Stimulated activated CD8-positive, alpha-beta memory T cell treated with anti-CD3 and anti-CD28 coated beads, Interleukin-12 subunit alpha, Interleukin-12 subunit beta, amount 100 ng/mL, for 1 hour (primary cell): Measurements from ENCODE around the gene PROB1.
A peak's percentile ranks its signal among the peaks of the same experiment; 100 is the strongest.
"Not testable (repeated sequence)": the region's sequence is repeated elsewhere in the genome, so short reads cannot be mapped to it uniquely, and the experiment has no call there.

ENCODE experiments used
- DNase-seq: peaks from one replicate; pipeline ENCODE4 v3.0.0-alpha.2; 2020; ENCODE audit warnings: low read depth

PROB1 gene

DNA sequence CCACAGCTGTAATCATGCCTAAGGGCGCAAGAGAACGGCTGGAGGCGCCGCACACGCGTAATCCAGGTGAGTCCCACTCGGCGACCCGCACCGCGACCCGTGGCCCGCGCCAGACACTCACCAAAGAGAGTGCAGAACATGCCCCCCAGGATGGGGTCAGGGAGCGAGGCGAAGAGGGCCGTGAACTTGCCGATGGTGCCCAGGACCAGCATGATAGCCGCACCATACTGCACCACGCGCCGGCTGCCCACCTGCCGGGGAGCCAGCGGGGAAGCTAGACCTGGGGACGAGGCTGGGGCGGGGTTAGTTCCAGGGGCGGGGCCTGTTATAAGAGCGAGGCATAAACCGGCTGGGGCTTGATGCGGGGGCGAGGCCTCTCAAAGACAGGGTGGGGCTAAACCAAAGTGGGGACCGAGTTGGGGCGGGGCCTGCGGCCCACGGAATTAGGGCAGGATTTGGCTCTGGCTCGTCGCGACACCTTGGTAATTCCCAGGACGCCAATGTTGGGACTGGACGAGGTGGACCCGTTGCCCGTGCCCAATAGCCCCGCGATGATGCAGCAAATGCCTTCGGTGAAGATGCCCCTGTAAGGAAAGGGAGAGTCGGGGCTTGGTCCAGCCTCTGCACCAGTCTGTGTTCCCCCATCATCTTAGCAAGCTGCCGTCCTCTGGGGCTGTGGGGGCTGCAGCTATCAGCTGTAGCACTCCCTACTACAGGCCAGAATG lies 16.6 kb downstream of the PROB1 start:
- no peak for DNase-seq

- DNase-seq: no peak
Observed at GRCh38 chr5:139377226-139377625, 17.7 kb downstream of the PROB1 start.

DNA sequence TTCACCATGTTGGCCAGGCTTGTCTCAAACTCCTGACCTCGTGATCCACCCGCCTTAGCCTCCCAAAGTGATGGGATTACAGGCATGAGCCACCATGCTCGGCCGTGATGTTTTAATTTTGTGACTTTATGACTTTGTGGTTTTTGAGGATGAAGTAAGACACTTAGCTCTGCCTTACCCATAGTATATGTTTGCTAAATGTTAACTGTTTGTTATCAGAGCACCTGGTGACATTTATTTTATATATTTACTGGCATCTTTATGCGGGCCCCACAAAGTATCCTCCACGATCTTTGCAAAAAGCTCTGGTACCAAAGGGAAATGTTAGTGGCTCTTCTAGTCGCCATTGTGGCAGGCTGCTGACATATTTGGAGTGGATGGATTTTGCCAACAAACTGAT lies 18.5 kb downstream of the PROB1 start:
- no peak for DNase-seq

DNA sequence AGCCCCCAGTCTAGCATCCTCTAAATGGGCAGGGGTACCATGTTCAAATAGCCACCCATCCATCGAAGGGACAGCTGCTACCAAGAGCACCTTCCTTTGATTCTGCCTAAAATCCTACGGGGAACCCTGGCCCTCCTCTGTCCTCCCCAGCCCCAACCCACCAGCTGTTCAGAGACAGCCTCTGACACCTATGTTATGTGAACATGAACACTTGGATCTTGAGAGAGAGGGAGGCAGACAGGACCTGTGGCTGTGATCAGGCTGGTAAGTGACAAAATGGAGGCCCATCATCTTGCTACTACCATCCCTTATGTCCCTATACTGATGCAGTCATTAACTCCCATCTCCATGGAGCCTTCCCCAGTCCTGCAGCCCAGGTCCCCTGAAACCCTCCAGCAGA lies 20.0 kb downstream of the PROB1 start:
- no peak for DNase-seq

- no peak for DNase-seq
Observed at GRCh38 chr5:139371482-139372435, 23.1 kb downstream of the PROB1 start.

DNA sequence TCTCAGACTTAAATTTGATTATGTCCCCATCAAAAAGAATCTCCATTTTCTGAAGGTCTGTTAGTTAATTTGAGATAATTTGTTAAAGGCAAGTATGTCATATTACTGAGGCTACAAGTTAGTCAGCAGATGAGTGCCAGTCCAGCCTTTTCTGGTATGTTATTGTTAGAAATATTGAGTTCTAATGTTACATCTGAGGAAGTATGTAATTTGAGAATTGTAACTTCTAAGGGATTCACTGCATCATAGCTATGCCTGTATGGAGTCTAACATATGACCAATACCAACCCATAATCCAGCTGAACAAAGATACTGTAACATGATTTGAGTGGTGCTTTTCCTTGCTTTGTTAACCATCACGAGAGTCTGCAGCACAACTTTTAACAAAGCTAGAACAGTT lies 25.7 kb downstream of the PROB1 start:
- DNase-seq: no peak

DNA sequence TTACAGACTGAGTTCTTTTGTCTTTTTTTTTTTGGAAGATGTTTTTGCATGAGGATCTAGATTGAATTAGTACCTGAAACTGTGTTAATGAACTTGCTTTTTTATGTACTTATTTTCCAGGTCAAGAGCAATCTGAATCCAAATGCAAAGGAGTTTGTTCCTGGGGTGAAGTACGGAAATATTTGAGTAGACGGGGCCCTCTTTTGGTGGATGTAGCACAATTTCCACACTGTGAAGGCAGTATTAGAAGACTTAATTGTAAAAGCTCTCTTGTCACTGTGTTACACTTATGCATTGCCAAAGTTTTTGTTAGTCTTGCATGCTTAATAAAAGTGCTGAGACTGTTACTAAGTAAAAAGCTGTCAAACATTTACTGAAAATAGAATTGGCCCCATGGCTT lies 26.3 kb downstream of the PROB1 start:
- DNase-seq: no peak

- DNase-seq: no peak
Observed at GRCh38 chr5:139364466-139364865, 30.4 kb downstream of the PROB1 start.

- no peak for DNase-seq
Observed at GRCh38 chr5:139363937-139364336, 31.0 kb downstream of the PROB1 start.

DNA sequence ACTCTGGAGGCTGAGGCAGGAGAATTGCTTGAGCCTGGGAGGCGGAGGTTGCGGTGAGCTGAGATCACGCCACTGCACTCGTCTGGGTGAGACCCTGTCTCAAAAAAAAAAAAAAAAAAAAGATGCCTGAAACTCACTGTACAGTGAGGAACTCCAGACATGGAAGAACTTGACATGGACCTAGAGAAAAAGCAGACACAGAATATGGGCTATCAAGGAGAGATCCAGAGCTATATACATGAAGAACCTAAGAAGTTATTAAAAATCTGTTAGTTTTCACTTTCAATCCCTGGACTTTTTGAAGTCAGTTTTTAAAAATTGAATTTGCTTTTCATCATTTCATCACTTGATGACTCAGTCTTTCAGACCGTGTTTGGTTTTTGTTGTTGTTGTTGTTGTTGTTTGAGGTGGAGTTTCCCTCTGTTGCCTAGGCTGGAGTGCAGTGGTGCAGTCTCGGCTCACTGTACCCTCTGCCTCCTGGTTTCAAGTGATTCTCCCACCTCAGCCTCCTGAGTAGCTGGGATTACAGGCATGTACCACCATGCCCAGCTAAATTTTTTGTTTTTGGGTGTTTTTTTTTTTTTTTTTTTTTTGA lies 33.0 kb downstream of the PROB1 start:
- no peak for DNase-seq

GRCh38 chr5:139360384-139360783 lies 34.5 kb downstream of the PROB1 start:
- DNase-seq: no peak

DNA sequence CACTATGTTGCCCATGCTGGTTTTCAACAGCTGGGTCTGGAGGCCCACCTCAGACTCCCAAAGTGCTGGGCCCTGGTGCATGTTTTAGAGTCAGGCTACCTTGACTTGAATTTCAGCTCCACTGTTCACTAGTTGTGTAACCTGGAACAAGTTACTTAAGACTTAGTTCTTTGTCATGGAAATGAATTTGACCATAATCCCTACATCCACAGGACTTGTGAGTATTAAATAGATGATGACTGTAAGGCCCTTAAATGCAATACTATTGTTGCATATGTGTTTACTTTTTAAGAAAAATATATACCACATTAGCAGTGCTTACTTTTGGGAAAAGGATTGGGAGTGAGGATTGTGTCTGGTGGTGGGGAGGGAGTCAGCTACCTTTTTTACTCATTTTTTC lies 36.8 kb downstream of the PROB1 start:
- no peak for DNase-seq

DNA sequence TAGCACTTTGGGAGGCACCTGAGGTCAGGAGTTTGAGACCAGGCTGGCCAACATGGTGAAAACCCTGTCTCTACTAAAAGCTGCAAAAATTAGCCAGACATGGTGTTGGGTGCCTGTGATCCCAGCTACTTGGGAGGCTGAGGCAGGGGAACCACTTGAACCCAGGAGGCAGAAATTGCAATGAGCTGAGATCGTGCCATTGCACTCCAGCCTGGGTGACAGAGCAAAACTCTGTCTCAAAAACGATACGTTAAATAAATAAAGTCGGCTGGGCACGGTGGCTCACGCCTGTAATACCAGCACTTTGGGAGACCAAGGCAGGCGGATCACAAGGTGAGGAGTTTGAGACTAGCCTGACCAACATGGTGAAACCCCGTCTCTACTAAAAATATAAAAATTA lies 39.0 kb downstream of the PROB1 start:
- not testable (repeated sequence) for DNase-seq

DNA sequence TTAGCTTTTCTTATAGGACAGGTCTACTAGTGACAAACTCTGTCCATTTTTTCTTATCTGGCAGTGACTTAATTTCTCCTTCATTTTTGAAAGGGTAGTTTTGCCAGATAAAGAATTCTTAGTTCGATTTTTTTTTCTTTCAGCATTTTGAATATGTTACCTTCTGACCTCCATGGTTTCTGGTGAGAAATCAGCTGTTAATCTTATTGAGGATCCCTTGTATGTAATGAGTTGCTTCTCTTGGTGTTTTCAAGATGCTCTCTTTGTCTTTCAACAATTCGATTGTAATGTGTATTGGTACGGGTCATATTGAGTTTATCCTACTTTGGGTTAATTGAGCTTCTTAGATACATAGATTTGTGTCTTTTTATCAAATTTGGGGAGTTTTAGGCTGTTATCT lies 40.7 kb downstream of the PROB1 start:
- DNase-seq: no peak

DNA sequence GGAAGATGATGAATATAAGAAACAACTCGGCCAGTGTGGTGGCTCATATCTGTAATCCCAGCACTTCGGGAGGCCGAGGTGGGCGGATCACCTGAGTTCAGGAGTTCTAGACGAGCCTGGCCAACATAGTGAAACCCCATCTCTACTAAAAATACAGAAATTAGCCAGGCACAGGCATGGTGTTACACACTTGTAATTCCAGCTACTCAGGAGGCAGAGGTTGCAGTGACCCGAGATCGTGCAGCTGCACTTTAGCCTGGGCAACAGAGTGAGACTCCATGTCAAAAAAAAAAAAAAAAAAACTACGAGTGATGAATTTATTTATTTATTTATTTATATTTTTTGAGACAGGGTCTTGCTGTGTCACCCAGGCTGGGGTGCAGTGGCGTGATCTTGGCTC lies 47.0 kb downstream of the PROB1 start:
- not testable (repeated sequence) for DNase-seq

DNA sequence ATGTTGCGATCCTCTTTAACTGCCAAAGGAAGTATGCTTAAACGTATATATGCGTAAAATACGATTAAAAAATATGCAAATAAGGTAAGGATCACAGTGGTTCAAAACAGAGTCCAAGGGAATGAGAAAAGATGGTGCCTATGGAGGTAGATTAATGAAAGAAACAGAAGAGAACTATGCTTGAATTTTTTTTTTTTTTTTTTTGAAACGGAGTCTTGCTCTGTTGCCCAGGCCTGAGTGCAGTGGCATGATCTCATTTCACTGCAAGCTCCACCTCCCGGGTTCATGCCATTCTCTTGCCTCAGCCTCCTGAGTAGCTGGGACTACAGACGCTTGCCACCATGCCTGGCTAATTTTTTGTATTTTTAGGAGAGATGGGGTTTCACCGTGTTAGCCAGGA lies 49.5 kb downstream of the PROB1 start:
- DNase-seq: not testable (repeated sequence)

DNA sequence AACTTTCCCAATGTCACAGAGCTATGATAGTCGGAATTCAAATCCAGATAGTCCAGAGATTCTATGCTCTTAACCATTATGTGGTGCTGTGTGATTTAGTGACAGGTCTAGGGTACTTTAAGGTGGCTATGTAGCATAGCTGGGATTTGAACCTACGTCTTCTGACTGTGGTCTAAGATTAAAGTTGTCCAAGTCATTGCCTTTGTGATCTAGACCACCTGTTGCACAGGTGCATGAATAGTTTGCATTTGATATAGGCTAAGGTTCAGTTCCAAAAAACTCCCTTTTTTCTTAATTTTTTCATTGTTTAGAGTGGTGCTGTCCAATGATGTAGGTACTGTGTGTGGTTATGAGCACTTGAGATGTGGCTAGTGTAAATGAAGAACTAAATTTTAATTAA lies 50.7 kb downstream of the PROB1 start:
- no peak for DNase-seq

DNA sequence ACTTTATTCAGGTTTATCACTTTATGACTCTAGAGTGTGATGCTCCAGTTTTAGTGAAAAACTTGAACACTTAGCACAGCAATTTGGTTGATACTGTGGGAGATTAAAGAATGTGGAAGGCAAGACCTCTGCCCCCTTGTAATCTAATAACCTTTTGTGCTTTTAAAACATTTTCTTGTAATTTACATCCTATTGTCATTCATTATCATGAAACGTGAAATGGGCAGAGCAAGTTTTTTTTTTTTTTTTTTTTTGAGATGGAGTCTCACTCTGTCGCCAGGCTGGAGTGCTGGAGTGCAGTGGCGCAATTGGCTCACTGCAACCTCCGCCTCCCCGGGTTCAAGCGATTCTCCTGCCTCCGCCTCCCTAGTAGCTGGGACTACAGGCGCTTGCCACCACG lies 51.4 kb downstream of the PROB1 start:
- no peak for DNase-seq

GRCh38 chr5:139342423-139342723 lies 52.5 kb downstream of the PROB1 start:
- DNase-seq: peak; percentile 68

DNA sequence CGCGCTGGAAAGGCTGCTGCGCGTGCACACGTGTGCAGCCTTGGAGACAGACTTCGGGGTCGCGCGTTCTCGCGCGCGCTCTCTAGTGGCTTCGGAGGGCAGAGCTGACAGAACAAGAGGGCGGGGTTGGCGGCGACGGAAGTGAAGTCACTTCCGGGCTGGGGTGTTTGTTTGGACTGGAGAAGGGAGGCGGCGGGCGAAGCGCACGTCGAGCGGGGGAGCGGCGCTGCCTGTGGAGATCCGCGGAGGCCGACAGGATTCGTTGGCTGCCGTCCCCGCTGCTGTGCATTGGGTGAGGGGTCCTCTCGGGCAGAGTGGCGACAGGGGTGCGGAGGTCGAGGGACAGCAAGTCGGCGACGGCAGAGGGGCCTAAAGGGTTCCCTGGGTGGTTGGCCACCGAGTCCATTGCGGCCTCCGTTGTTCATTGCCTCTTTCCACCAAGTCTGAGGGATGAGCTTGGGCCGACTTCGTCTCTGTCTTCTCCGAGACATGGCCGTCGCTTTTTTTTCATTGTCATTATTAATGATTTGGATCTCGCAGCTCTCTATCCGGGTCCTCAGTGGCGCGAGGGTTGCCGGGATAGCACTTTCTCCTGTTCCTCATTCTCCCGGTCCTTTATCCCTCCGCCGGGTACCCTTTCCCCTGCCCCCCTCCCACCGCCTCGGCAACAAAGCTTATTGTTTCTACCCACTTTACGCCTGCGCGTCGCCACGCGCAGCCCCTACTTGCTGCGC lies 53.0 kb downstream of the PROB1 start, which contains the start of gene PAIP2:
Gene PAIP2, plus strand, starts transcription at position 166 of the 734 bp plus-strand sequence. CDS start 21,931 bp downstream, outside the sequence.
- peak; percentile 95 for DNase-seq

GRCh38 chr5:139341187-139341688 lies 53.7 kb downstream of the PROB1 start:
- no peak for DNase-seq
